ENCODE results near the gene ABHD16A.

DNA sequence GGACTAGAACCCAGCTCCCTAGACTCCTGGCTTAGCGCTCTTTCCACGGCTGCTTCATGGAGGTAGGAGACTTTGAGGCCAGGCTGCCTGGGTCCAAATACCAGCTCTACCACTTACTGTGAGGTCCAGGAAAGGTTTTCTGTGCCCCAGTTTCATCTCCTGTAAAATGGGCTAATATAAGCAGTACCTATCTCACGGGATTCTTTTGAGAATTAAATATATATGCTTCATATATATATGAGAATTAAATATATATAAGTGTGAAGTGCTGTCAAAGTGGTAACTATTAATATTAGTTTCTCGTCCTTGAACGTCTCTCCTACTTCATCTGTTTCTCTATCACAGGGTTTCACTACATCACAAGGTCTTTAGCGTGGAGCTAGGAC is 12.1 kb downstream of the ABHD16A start:
- TF ChIP-seq, protein P1, sequence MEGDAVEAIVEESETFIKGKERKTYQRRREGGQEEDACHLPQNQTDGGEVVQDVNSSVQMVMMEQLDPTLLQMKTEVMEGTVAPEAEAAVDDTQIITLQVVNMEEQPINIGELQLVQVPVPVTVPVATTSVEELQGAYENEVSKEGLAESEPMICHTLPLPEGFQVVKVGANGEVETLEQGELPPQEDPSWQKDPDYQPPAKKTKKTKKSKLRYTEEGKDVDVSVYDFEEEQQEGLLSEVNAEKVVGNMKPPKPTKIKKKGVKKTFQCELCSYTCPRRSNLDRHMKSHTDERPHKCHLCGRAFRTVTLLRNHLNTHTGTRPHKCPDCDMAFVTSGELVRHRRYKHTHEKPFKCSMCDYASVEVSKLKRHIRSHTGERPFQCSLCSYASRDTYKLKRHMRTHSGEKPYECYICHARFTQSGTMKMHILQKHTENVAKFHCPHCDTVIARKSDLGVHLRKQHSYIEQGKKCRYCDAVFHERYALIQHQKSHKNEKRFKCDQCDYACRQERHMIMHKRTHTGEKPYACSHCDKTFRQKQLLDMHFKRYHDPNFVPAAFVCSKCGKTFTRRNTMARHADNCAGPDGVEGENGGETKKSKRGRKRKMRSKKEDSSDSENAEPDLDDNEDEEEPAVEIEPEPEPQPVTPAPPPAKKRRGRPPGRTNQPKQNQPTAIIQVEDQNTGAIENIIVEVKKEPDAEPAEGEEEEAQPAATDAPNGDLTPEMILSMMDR (IDR thresholded peaks at IDR 0.05 in 2 of 3, conservative IDR thresholded peaks at IDR 0.05 in 1 of 3; ENCODE audit: control insufficient read depth in 2 of 3, extremely low read depth in 1 of 3, insufficient read depth in 1 of 3, low read depth in 3 of 3, low read length in 3 of 3): no peak
- TF ChIP-seq POLR2A (IDR thresholded peaks at IDR 0.05; ENCODE audit: low read depth, low read length): no peak
